GM13977 (cell line): ENCODE data around the gene VAMP1.
"Not testable (repeated sequence)": the region's sequence is repeated elsewhere in the genome, so short reads cannot be mapped to it uniquely, and the experiment has no call there.

Experiments
- DNase-seq: peaks from one replicate; pipeline ENCODE4 v3.0.0; 2012; ENCODE audit warnings: low spot score
- CTCF ChIP-seq: IDR thresholded peaks from 2 replicates; pipeline ENCODE4 v1.5.1; 2012; ENCODE audit warnings: mild to moderate bottlenecking, control low read depth; ENCODE audit not compliant: insufficient read depth; ENCODE audit errors: extremely low read depth, missing control alignments
- in situ Hi-C: fragments of 300-500 bp; cut with MboI; formaldehyde crosslinking; loops from one replicate; pipeline ENCODE4 v1.12.0; 2022; ENCODE audit warnings: low sequenced_read_pairs, low pct_unique_long_range_greater_than_20kb, mixed read lengths, inconsistent platforms; ENCODE audit not compliant: unreplicated experiment

The VAMP1 gene

DNA sequence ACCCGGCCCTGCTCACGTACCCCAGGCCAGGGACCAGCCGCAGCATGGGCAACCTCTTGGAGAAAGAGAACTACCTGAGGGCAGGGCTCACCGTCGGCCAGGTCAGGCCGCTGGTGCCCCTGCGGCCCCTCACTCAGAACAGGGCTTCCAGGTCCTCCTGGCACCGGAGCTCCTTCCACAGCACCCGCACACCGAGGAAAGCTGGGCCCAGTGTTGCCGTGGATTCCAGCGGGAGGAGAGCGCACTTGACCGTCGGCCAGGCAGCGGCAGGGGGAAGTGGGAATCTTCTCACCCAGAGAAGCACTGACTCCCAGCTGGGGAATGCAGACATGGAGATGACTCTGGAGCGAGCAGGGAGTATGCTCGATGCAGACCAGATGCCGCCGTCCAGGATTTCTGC, 7.9 kb upstream of the VAMP1 start:
- in situ Hi-C loops: no loop called here
- TF ChIP-seq CTCF: no peak
- no peak for DNase-seq

- DNase-seq, in situ Hi-C loops: not testable (repeated sequence)
Measured at GRCh38 chr12:6477601-6478377, 7.3 kb upstream of the VAMP1 start.

GRCh38 chr12:6476489-6476888, 6.0 kb upstream of the VAMP1 start:
- in situ Hi-C loops: no loop called here
- no peak for TF ChIP-seq CTCF
- DNase-seq: no peak

DNA sequence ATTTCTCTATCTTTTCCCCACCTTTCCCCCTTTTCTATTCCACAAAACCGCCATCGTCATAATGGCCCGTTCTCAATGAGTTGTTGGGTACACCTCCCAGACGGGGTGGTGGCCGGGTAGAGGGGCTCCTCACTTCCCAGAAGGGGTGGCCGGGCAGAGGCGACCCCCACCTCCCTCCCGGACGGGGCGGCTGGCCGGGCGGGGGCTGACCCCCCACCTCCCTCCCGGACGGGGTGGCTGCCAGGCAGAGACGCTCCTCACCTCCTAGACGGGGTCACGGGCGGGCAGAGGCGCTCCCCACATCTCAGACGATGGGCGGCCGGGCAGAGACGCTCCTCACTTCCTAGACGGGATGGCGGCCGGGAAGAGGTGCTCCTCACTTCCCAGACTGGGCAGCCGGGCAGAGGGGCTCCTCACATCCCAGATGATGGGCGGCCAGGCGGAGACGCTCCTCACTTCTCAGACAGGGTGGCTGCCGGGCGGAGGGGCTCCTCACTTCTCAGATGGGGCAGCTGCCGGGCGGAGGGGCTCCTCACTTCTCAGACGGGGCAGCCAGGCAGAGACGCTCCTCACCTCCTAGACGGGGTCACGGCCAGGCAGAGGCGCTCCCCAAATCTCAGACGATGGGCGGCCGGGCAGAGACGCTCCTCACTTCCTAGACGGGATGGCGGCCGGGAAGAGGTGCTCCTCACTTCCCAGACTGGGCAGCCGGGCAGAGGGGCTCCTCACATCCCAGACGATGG, 4.9 kb upstream of the VAMP1 start:
- in situ Hi-C loops, DNase-seq: not testable (repeated sequence)

- no peak for DNase-seq
- in situ Hi-C loops: no loop called here
- TF ChIP-seq CTCF: no peak
Measured at GRCh38 chr12:6472491-6472890, 2.0 kb upstream of the VAMP1 start.

DNA sequence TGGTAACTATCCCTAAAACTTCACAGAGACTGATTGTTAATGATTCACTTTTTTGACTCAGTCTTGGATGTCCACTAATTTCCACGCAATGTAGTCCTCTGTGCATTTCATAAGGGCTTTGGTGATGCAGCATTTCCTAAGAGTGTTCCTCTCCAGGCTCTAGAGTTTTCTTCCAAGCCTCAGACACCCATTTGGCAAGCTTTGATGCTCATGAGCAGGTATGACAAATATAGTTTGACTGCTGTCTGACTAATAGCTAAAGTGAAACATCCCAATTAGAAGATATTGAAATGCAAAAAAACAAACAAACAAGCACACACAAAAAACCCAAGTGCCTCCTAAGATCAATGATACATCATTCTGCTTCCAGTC, 1.5 kb upstream of the VAMP1 start:
- in situ Hi-C loops: no loop called here
- no peak for DNase-seq
- no peak for TF ChIP-seq CTCF

DNA sequence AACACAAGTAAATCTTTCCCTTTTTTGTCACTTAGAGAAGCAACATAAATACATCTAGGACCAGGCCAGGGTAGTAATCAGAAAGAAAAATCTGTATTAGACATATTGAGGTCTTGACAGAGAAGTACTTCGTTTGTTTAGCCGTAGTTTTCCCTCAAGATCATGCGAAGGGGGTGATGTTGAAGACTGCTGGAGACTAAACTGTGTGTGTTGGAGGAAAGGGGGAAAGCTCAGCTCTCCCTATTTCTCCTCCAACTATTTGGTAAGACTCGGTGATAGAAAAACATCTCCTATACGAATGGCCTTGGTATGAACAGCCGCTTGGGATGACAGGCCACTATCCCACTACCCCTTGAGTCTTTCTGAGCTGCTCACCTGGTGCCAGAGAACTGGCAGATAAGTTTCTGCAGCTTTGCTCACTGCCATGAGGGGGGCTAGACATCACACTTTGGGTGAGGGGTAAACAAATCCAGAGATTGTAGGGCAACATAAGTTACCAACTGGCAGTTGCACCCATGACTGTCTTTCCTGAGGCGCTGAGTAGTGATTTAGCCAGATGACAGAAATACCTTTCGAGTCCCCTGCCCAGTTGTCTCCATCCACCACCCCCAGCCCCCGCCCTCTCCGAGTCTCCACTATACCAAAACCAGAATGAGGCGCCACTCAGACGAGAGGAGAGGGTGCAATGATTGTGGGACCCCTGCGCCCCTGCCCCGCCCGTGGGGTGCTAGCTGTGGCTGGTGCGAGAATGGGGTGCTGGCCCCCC, 685 bp downstream of the VAMP1 start:
- in situ Hi-C loops: loop anchor here (10.0 kb wide), 1 partner anchor 135 kb away; no protein-coding TSS in a partner anchor
- no peak for DNase-seq
- no peak for TF ChIP-seq CTCF
